ENCODE data around the gene SIRT5.

Gene SIRT5

GRCh38 chr6:13600036-13600435 is 25.6 kb downstream of the SIRT5 start:
- TF ChIP-seq Cebpa-rat (IDR thresholded peaks at IDR 0.05) = no peak
- Histone ChIP-seq H3K27ac (no peak overlapping the region), H3K4me2 (no peak overlapping the region), H3K36me3 (peaks cover 72% of the 10 kb centered on the region), H3K4me1 (no peaks in the 10 kb centered on the region), H3K9me3 (no peaks in the 10 kb centered on the region), H3K9ac (no peak overlapping the region), H4K20me1 (no peaks in the 10 kb centered on the region), H3K4me3 (no peak overlapping the region), H3K27me3 (no peaks in the 10 kb centered on the region)

DNA sequence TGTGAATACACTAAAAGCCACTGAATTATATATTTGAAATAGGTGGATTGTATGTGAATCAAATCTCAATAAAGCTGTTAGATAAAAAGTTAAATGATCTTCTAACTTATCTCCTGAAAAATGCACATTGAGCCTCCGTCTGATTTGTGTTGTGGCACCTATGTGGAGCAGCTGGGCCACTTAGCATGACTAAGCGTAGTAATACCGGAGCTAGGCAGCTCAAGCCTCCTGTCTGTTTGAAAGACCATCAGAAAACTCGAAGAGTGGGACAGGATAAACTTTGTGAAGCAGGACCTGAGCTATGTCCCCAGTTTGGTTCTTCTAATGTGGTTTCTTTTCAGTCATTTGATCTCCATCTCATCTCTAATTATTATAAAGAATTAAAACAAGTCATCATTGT is 29.7 kb downstream of the SIRT5 start:
- Histone ChIP-seq H3K4me2 (no peak overlapping the region), H3K9ac (no peak overlapping the region)

GRCh38 chr6:13604546-13605416 is 30.4 kb downstream of the SIRT5 start:
- Histone ChIP-seq H3K4me1 (no peaks in the 10 kb centered on the region), H3K4me3 (no peak overlapping the region), H3K4me2 (no peak overlapping the region), H3K27me3 (no peaks in the 10 kb centered on the region), H3K36me3 (peaks cover 44% of the 10 kb centered on the region), H3K27ac (no peak overlapping the region), H3K9me3 (no peaks in the 10 kb centered on the region), H4K20me1 (no peaks in the 10 kb centered on the region), H3K9ac (no peak overlapping the region)
- no peak for TF ChIP-seq Cebpa-rat (IDR thresholded peaks at IDR 0.05)

More for the DNA sequence above, 29.7 kb downstream of the SIRT5 start:
- no peak overlapping the region for H3K27ac ChIP-seq
- H3K36me3 ChIP-seq = peaks cover 42% of the 10 kb centered on the region
- H3K4me1 ChIP-seq = no peaks in the 10 kb centered on the region
- H3K9me3 ChIP-seq = no peaks in the 10 kb centered on the region
- H3K27me3 ChIP-seq = no peaks in the 10 kb centered on the region
- no peaks in the 10 kb centered on the region for H4K20me1 ChIP-seq
- TF ChIP-seq Cebpa-rat (IDR thresholded peaks at IDR 0.05) = no peak
- no peak overlapping the region for H3K4me3 ChIP-seq

GRCh38 chr6:13605634-13606033 is 31.2 kb downstream of the SIRT5 start:
- Histone ChIP-seq H4K20me1 (no peaks in the 10 kb centered on the region), H3K36me3 (peaks cover 45% of the 10 kb centered on the region), H3K4me2 (no peak overlapping the region), H3K4me1 (0 out of 2 replicates have a peak, but pooled peaks cover 3% of the 10 kb centered on the region), H3K27me3 (no peaks in the 10 kb centered on the region), H3K9ac (no peak overlapping the region), H3K9me3 (no peaks in the 10 kb centered on the region), H3K4me3 (no peak overlapping the region), H3K27ac (no peak overlapping the region)
- TF ChIP-seq Cebpa-rat (IDR thresholded peaks at IDR 0.05) = no peak

DNA sequence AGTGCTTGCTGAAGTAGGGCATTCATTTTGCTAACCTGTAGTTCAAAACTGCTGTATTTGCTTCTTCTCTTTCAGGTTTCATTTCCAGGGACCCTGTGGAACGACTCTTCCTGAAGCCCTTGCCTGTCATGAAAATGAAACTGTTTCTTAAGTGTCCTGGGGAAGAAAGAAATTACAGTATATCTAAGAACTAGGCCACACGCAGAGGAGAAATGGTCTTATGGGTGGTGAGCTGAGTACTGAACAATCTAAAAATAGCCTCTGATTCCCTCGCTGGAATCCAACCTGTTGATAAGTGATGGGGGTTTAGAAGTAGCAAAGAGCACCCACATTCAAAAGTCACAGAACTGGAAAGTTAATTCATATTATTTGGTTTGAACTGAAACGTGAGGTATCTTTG is 37.3 kb downstream of the SIRT5 start:
- TF ChIP-seq Cebpa-rat (IDR thresholded peaks at IDR 0.05) = no peak
- peaks cover 41% of the 10 kb centered on the region for H3K4me1 ChIP-seq
- no peak overlapping the region for H3K27ac ChIP-seq
- peaks cover 15% of the 10 kb centered on the region for H4K20me1 ChIP-seq
- no peaks in the 10 kb centered on the region for H3K27me3 ChIP-seq
- H3K9me3 ChIP-seq = no peaks in the 10 kb centered on the region
- peak overlapping the region; percentile 5; the same call in 1 of the 2 replicates for H3K4me2 ChIP-seq
- no peak overlapping the region for H3K9ac ChIP-seq
- H3K4me3 ChIP-seq = no peak overlapping the region
- peaks cover 6% of the 10 kb centered on the region for H3K36me3 ChIP-seq

GRCh38 chr6:13613029-13613594 is 38.7 kb downstream of the SIRT5 start:
- Histone ChIP-seq H3K9ac (no peak overlapping the region), H3K27me3 (no peaks in the 10 kb centered on the region), H4K20me1 (peaks cover 27% of the 10 kb centered on the region), H3K4me3 (no peak overlapping the region), H3K4me2 (peak overlapping the region; percentile 92), H3K27ac (no peak overlapping the region), H3K36me3 (peaks cover 15% of the 10 kb centered on the region), H3K9me3 (no peaks in the 10 kb centered on the region), H3K4me1 (peaks cover 47% of the 10 kb centered on the region)
- TF ChIP-seq Cebpa-rat (IDR thresholded peaks at IDR 0.05) = no peak

- peak overlapping the region; percentile 97 for H3K9ac ChIP-seq
- H3K27ac ChIP-seq = peak overlapping the region; percentile 98
- peak overlapping the region; percentile 82 for H3K4me3 ChIP-seq
- H4K20me1 ChIP-seq = peaks cover 38% of the 10 kb centered on the region
- peaks cover 25% of the 10 kb centered on the region for H3K36me3 ChIP-seq
- H3K9me3 ChIP-seq = no peaks in the 10 kb centered on the region
- H3K27me3 ChIP-seq = no peaks in the 10 kb centered on the region
- peak overlapping the region; percentile 92 for H3K4me2 ChIP-seq
- peaks cover 47% of the 10 kb centered on the region for H3K4me1 ChIP-seq
- TF ChIP-seq Cebpa-rat (IDR thresholded peaks at IDR 0.05) = no peak
Measured at GRCh38 chr6:13614126-13614925, 39.9 kb downstream of the SIRT5 start.

DNA sequence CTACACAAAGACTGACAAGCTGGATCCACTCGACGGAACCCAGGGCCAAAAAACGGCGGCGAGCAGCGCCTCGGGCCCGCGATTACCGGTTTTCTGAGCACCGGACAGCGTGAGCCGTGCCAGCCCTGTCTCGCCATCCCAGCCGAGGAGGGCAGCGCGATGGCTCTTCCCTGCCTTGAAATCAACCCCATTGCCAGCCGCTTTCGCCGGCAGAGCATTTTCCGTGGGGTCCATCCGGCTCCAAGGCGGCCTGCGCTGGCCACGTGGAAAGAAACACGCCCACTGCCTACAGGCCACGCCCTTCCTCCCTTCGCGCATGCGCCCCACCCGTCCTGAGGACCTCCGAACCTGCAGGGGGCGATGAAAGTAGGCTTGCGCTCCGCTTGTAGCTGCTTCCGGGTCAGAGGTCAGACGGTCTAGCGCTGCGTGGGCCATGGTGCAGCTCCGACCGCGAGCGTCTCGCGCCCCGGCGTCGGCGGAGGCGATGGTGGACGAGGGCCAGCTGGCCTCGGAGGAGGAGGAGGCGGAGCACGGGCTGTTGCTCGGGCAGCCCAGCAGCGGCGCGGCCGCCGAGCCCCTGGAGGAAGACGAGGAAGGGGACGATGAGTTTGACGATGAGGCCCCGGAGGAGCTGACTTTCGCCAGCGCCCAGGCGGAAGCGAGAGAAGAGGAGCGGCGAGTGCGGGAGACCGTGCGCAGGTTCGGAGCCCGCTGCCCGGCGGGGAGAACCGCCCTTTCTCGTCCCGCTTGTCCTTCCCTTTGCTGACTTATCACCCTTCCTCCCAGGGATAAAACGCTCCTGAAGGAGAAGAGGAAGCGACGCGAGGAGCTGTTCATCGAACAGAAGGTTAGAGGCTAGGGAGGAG is 40.8 kb downstream of the SIRT5 start, which contains the start of gene NOL7:
NOL7 (plus strand) TSS at position 410 of the 866 bp plus-strand sequence; CDS start at position 434, 24 bp downstream.
- Histone ChIP-seq H3K4me1 (peaks cover 47% of the 10 kb centered on the region), H4K20me1 (peaks cover 42% of the 10 kb centered on the region), H3K4me2 (peak within 1 kb of the TSS; percentile 92), H3K36me3 (peaks cover 28% of the 10 kb centered on the region), H3K27ac (peak within 1 kb of the TSS; percentile 98), H3K27me3 (no peaks in the 10 kb centered on the region), H3K9ac (peak within 1 kb of the TSS; percentile 97), H3K4me3 (peak within 1 kb of the TSS; percentile 82), H3K9me3 (no peaks in the 10 kb centered on the region)
- no peak for TF ChIP-seq Cebpa-rat (IDR thresholded peaks at IDR 0.05)

- Histone ChIP-seq H3K4me1 (peaks cover 43% of the 10 kb centered on the region), H3K27ac (peak overlapping the region; percentile 98), H3K4me2 (peak overlapping the region; percentile 92), H3K9ac (peak overlapping the region; percentile 97), H4K20me1 (peaks cover 43% of the 10 kb centered on the region), H3K9me3 (no peaks in the 10 kb centered on the region), H3K4me3 (peak overlapping the region; percentile 82), H3K36me3 (peaks cover 32% of the 10 kb centered on the region), H3K27me3 (no peaks in the 10 kb centered on the region)
- TF ChIP-seq Cebpa-rat (IDR thresholded peaks at IDR 0.05) = no peak
Measured at GRCh38 chr6:13615792-13616120, 41.4 kb downstream of the SIRT5 start.
